Motor neuron (in vitro differentiated cells): Measurements from ENCODE around the gene TNFRSF11A. TPM values are rescaled to one million over a fixed set of nuclear protein-coding genes. Genes with fewer than 3 reads are reported as not detected.

Source experiments
- ATAC-seq, 8 experiments: fragments of 200-7000 bp; cut with Tn5 transposase; replicated peaks in 6 of 8; 2 replicates each; pipeline ENCODE4 v1.8.0; 2021; ENCODE audit warnings: mild to moderate bottlenecking in 8 of 8, moderate library complexity in 8 of 8
- H3K27ac ChIP-seq, 2 donors: fragments of 250-450 bp; sonication (Bioruptor Pico); 2 replicates each; pipeline ENCODE4 v1.9.0; 2021; ENCODE audit warnings: antibody characterized with exemption in 2 of 2, mild to moderate bottlenecking in 2 of 2, moderate library complexity in 1 of 2
- H3K4me1 ChIP-seq, 2 donors: fragments of 250-450 bp; sonication (Bioruptor Pico); replicated peaks in 1 of 2; 2 replicates each; pipeline ENCODE4 v1.6.1; 2021; ENCODE audit warnings: antibody characterized with exemption in 2 of 2, mild to moderate bottlenecking in 2 of 2, moderate library complexity in 1 of 2
- H3K4me3 ChIP-seq, 5 donors: fragments of 250-450 bp; sonication (Bioruptor Pico); 2 replicates each; pipeline ENCODE4 v1.9.0; 2021; ENCODE audit warnings: antibody characterized with exemption in 5 of 5, mild to moderate bottlenecking in 5 of 5, moderate library complexity in 4 of 5
- WGBS, 10 experiments: fragments of 450-650 bp; shearing (Covaris generic); methylation state at CpG; one replicate each; pipeline ENCODE4 v1.0.0; 2022; 5-methylcytosine and 5-hydroxymethylcytosine counted together
- in situ Hi-C, 9 experiments: fragments of 400-800 bp; cut with MboI; loops; one replicate each; pipeline ENCODE4 v1.15.0; 2021; ENCODE audit warnings: low sequenced_read_pairs in 9 of 9, low pct_unique_long_range_greater_than_20kb in 2 of 9; ENCODE audit not compliant: unreplicated experiment in 9 of 9
- total RNA-seq, 8 experiments: library from RNA; unstranded; fragments of 300-600 nt; gene quantifications; 2 replicates each; pipeline versions ENCODE4 v1.2.3 to v1.2.4, GENCODE V29; 2022

TNFRSF11A gene
- total RNA-seq, 8 experiments from 2014 or later, result 0.05 to 13.2 (median 0.41) TPM

GRCh38 chr18:62384610-62385097 lies 59.5 kb downstream of the TNFRSF11A start:
- Histone ChIP-seq H3K4me1 (peaks cover 3 to 19% of the 10 kb centered on the region in 2 donors), H3K27ac (no peak overlapping the region), H3K4me3 (no peak overlapping the region)
- in situ Hi-C loops, result no loop called here
- ATAC-seq, result peak in 1 of 8 experiments; percentile 46
- 80 to 96% (median 92%) methylated on average over 1 to 8 of the region's 46 CpGs; no CpG with 5 or more reads in 7 of the 10 experiments for WGBS, 10 experiments

- WGBS, 10 experiments, result 47 to 100% (median 75%) methylated on average over 1 to 5 of the region's 5 CpGs; no CpG with 5 or more reads in 1 of the 10 experiments
- Histone ChIP-seq H3K27ac (no peak overlapping the region), H3K4me3 (no peak overlapping the region), H3K4me1 (peaks cover 3 to 19% of the 10 kb centered on the region in 2 donors)
- ATAC-seq, result no peak
- in situ Hi-C loops, result no loop called here
Measured at GRCh38 chr18:62386091-62386490, 61.0 kb downstream of the TNFRSF11A start.

- no peak overlapping the region for H3K4me3 ChIP-seq
- 25 to 83% (median 52%) methylated on average over 2 to 4 of the region's 4 CpGs; no CpG with 5 or more reads in 2 of the 10 experiments for WGBS, 10 experiments
- no peak overlapping the region for H3K27ac ChIP-seq
- peak in 4 of 8 experiments; percentile 20 to 73 (median 54) for ATAC-seq
- H3K4me1 ChIP-seq, result peaks cover 3 to 19% of the 10 kb centered on the region in 2 donors
- in situ Hi-C loops, result no loop called here
Measured at GRCh38 chr18:62386601-62387000, 61.5 kb downstream of the TNFRSF11A start.

- H3K4me3 ChIP-seq, result no peak overlapping the region
- H3K4me1 ChIP-seq, result peaks cover 3 to 19% of the 10 kb centered on the region in 2 donors
- ATAC-seq, result no peak
- no peak overlapping the region for H3K27ac ChIP-seq
- WGBS, 10 experiments, result 0 to 100% (median 79%) methylated on average over 1 to 2 of the region's 2 CpGs
- in situ Hi-C loops, result no loop called here
Measured at GRCh38 chr18:62387257-62387656, 62.1 kb downstream of the TNFRSF11A start.

- Histone ChIP-seq H3K4me1 (peaks cover 0 to 16% of the 10 kb centered on the region in 2 donors), H3K4me3 (no peak overlapping the region), H3K27ac (no peak overlapping the region)
- WGBS, 10 experiments, result 60 to 95% (median 79%) methylated on average over 1 to 13 of the region's 16 CpGs; no CpG with 5 or more reads in 2 of the 10 experiments
- in situ Hi-C loops, result no loop called here
- ATAC-seq, result no peak
Measured at GRCh38 chr18:62388855-62389760, 64.0 kb downstream of the TNFRSF11A start.

- no peak for ATAC-seq
- no peak overlapping the region for H3K27ac ChIP-seq
- H3K4me1 ChIP-seq, result peaks cover 0 to 16% of the 10 kb centered on the region in 2 donors
- in situ Hi-C loops, result no loop called here
- H3K4me3 ChIP-seq, result no peak overlapping the region
- WGBS, 10 experiments, result 63 to 100% (median 94%) methylated on average over 1 to 11 of the region's 11 CpGs
Measured at GRCh38 chr18:62389761-62390481, 64.8 kb downstream of the TNFRSF11A start.

GRCh38 chr18:62394006-62394763 lies 69.1 kb downstream of the TNFRSF11A start:
- in situ Hi-C loops, result no loop called here
- no peak for ATAC-seq
- Histone ChIP-seq H3K4me1 (no peaks in the 10 kb centered on the region), H3K4me3 (no peak overlapping the region), H3K27ac (no peak overlapping the region)
- WGBS, 10 experiments, result 50 to 100% (median 86%) methylated on average over 1 to 14 of the region's 15 CpGs

GRCh38 chr18:62396381-62396780 lies 71.3 kb downstream of the TNFRSF11A start:
- 10 to 92% (median 87%) methylated on average over 1 to 3 of the region's 3 CpGs; no CpG with 5 or more reads in 2 of the 10 experiments for WGBS, 10 experiments
- in situ Hi-C loops, result no loop called here
- peak in 2 of 8 experiments; percentile 28 to 30 for ATAC-seq
- no peak overlapping the region for H3K27ac ChIP-seq
- no peaks in the 10 kb centered on the region for H3K4me1 ChIP-seq
- H3K4me3 ChIP-seq, result no peak overlapping the region

- H3K4me3 ChIP-seq, result no peak overlapping the region
- in situ Hi-C loops, result no loop called here
- H3K4me1 ChIP-seq, result no peaks in the 10 kb centered on the region
- H3K27ac ChIP-seq, result no peak overlapping the region
- 10 to 100% (median 29%) methylated on average over 1 to 3 of the region's 3 CpGs for WGBS, 10 experiments
- no peak for ATAC-seq
Measured at GRCh38 chr18:62396967-62397366, 71.9 kb downstream of the TNFRSF11A start.

GRCh38 chr18:62398291-62398690 lies 73.2 kb downstream of the TNFRSF11A start:
- in situ Hi-C loops, result no loop called here
- H3K4me1 ChIP-seq, result no peaks in the 10 kb centered on the region
- no peak for ATAC-seq
- WGBS, 10 experiments, result 52 to 100% (median 89%) methylated on average over 1 to 6 of the region's 6 CpGs; no CpG with 5 or more reads in 1 of the 10 experiments
- H3K4me3 ChIP-seq, result no peak overlapping the region
- H3K27ac ChIP-seq, result no peak overlapping the region

- no peak overlapping the region for H3K27ac ChIP-seq
- ATAC-seq, result peak in 3 of 8 experiments; percentile 50 to 88 (median 73)
- H3K4me3 ChIP-seq, result no peak overlapping the region
- no peaks in the 10 kb centered on the region for H3K4me1 ChIP-seq
- in situ Hi-C loops, result no loop called here
- WGBS, 10 experiments, result 30 to 100% (median 84%) methylated on average over 1 to 3 of the region's 3 CpGs; no CpG with 5 or more reads in 4 of the 10 experiments
Measured at GRCh38 chr18:62399276-62399675, 74.2 kb downstream of the TNFRSF11A start.

GRCh38 chr18:62399781-62400308 lies 74.7 kb downstream of the TNFRSF11A start:
- Histone ChIP-seq H3K4me1 (no peaks in the 10 kb centered on the region), H3K4me3 (no peak overlapping the region), H3K27ac (no peak overlapping the region)
- peak in 2 of 8 experiments; percentile 35 to 63 for ATAC-seq
- in situ Hi-C loops, result no loop called here
- 0 to 92% (median 20%) methylated on average over 1 to 3 of the region's 4 CpGs; no CpG with 5 or more reads in 1 of the 10 experiments for WGBS, 10 experiments
